Left ventricle myocardium superior (tissue), 1 donor: ENCODE measurements around the gene ZNF557. TPM values are rescaled to one million over a fixed set of nuclear protein-coding genes. Genes with fewer than 3 reads are reported as not detected.

Experiments
- ATAC-seq: fragments of 200-7000 bp; cut with Tn5 transposase; one replicate; pipeline ENCODE4 v1.9.1; 2020; ENCODE audit warnings: mild to moderate bottlenecking, moderate library complexity
- DNase-seq: peaks from one replicate; pipeline ENCODE4 v3.0.0-alpha.2; 2020
- intact Hi-C: fragments of 100-400 bp; cut with micrococcal nuclease; formaldehyde crosslinking; loops from one replicate; pipeline ENCODE4 v1.11.0; 2022
- total RNA-seq: library from RNA; stranded (reverse); fragmentation: NEBNext Ultra II Directional; extraction: Animal tissue kit (Norgen Biotek cat#: 25700); gene quantifications from one replicate; pipeline ENCODE4 v1.2.1, GENCODE V29; 2021
- donor health status: DM: no; HTN: yes; CAD: no; lungs with severe emphysema.

The ZNF557 gene
- total RNA-seq, 1 donor from 2014 or later = 3.2 TPM

GRCh38 chr19:7115721-7116120 is 46.2 kb downstream of the ZNF557 start:
- ATAC-seq = peak; percentile 66
- DNase-seq = no peak
- intact Hi-C loops = no loop called here

DNA sequence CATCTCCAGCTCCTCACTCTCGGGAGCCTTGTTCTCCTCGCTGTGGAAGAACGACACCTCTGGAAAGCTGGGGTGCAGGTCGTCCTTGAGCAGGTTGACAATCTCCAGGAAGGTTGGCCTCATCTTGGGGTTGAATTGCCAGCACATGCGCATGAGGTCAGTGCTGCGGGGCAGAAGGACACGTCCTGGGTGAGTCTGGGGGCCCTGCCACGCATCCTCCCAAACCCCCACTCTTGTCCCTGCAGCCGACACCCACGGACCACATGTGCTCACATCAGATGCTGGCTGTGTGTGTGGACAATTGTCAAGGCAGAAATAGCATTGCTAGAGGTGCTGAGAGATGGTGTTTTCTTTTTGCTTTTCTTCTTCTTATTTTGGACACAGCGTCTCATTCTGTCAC is 47.7 kb downstream of the ZNF557 start:
- intact Hi-C loops = no loop called here
- DNase-seq = no peak
- ATAC-seq = no peak

DNA sequence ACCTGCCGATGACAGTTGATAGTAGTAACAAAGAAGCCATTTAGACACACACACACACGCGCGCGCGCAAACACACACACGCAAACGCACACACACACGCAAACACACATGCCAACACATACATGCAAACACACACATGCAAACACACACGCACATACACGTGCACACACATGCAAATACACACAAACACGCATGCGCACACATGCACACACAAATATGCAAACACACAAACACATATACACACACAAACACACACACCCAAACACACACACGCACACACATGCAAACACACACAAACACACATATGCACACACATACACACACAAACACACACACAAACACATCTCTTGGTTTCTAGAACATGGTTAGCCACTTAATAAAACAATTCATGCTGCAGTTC is 50.1 kb downstream of the ZNF557 start:
- no peak for DNase-seq
- no peak for ATAC-seq
- intact Hi-C loops = no loop called here

GRCh38 chr19:7120499-7120898 is 51.0 kb downstream of the ZNF557 start:
- intact Hi-C loops = no loop called here
- no peak for DNase-seq
- no peak for ATAC-seq

- DNase-seq (no peak), ATAC-seq (no peak)
- intact Hi-C loops = no loop called here
Measured at GRCh38 chr19:7122701-7123100, 53.2 kb downstream of the ZNF557 start.

DNA sequence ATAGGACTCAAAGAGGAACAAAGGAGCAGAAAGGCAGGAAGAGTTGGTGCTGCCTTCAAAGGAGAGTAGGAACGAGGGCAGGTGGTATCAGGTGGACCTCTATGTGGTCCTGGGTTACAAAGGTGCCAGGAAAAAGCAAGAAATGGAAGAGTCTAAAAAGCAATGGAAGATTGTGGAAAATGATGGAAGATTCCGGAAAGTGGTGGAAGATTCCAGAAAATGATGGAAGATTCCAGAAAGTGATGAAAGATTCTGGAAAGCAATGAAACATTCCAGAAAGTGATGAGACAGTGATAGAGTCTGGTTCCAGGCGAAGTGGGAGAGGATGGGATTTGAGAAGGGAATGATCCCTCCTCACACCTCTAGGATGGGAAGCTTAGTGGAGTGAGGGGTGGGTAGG is 55.3 kb downstream of the ZNF557 start:
- ATAC-seq (no peak), DNase-seq (no peak)
- intact Hi-C loops = no loop called here

- ATAC-seq = no peak
- no peak for DNase-seq
- intact Hi-C loops = no loop called here
Measured at GRCh38 chr19:7125221-7125620, 55.7 kb downstream of the ZNF557 start.

DNA sequence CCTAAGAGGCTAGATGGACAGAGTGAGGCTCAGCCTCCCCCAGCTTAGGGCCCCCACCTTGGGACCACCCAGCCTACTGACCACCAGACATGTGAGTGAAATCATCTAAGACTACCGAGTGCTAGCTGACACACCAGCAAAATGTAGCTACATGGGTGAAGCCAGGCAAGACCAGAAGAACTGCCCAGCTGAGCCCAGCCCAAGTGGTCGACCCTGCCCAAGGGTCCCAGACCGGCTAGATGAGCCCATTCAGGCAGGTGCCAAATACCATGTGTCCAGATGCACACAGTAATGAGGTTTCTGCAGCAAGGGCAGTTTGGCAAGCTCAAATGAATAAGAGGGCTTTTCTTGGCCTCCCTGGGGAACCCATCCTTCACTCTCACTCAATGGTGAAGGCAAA is 56.6 kb downstream of the ZNF557 start:
- intact Hi-C loops = no loop called here
- DNase-seq (no peak), ATAC-seq (no peak)

DNA sequence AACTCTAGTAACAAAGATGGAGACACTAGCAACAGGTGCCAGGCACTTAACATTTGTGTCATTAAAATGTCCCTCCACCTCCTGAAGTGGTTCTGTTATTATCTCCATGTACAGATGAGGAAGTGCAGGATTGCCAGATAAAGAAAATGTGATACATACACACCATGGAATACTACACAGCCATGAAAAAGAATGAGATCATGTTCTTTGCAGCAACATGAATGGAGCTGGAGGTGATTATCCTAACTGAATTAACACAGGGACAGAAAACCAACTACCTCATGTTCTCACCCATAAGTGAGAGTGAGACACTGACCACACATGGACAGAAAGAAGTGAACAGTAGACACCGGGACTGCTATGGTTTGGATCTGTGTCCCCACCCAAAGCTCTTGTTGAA is 60.5 kb downstream of the ZNF557 start:
- DNase-seq = no peak
- ATAC-seq = no peak
- intact Hi-C loops = no loop called here

- ATAC-seq (no peak), DNase-seq (no peak)
- intact Hi-C loops = no loop called here
Measured at GRCh38 chr19:7132054-7132453, 62.6 kb downstream of the ZNF557 start.

GRCh38 chr19:7137120-7137519 is 67.6 kb downstream of the ZNF557 start:
- ATAC-seq (no peak), DNase-seq (no peak)
- intact Hi-C loops = no loop called here

Other genes with a start within 250 kb of the ZNF557 start
- gene ADGRE1, start 182.1 kb upstream of the ZNF557 start, total RNA-seq = 0.30 TPM
- not detected for gene MBD3L2B, start 48.3 kb upstream of the ZNF557 start, total RNA-seq
- not detected for gene MBD3L5, start 39.1 kb upstream of the ZNF557 start, total RNA-seq
- not detected for gene MBD3L4, start 29.5 kb upstream of the ZNF557 start, total RNA-seq
- gene MBD3L2, start 20.4 kb upstream of the ZNF557 start, total RNA-seq = not detected
- not detected for gene MBD3L3, start 11.0 kb upstream of the ZNF557 start, total RNA-seq
- 62.6 TPM for gene INSR, start 224.7 kb downstream of the ZNF557 start, total RNA-seq